Mesendoderm (in vitro differentiated cells): Measurements from ENCODE around the gene S100A9.
"Not testable (repeated sequence)": the region's sequence is repeated elsewhere in the genome, so short reads cannot be mapped to it uniquely, and the experiment has no call there.

Source experiments
- DNase-seq: peaks from one replicate; pipeline ENCODE4 v3.0.0; 2013
- H2AK5ac ChIP-seq: 2 replicates; pipeline ENCODE4 v1.6.1; 2013; ENCODE audit warnings: low read length, inconsistent platforms
- H2BK120ac ChIP-seq: 2 replicates; pipeline ENCODE4 v1.6.1; 2013; ENCODE audit warnings: low read depth, mild to moderate bottlenecking, low read length, moderate library complexity, mixed read lengths
- H2BK15ac ChIP-seq: replicated peaks from 2 replicates; pipeline ENCODE4 v1.6.1; 2013; ENCODE audit warnings: low read depth, mild to moderate bottlenecking, moderate library complexity
- H2BK5ac ChIP-seq: 2 replicates; pipeline ENCODE4 v1.6.1; 2013; ENCODE audit warnings: low read length, inconsistent platforms
- H3K18ac ChIP-seq: 2 replicates; pipeline ENCODE4 v1.6.1; 2013; ENCODE audit warnings: mild to moderate bottlenecking, low read length, mixed read lengths
- H3K23ac ChIP-seq: one replicate; pipeline ENCODE4 v1.6.1; 2013; ENCODE audit warnings: low read length
- H3K27ac ChIP-seq: 2 replicates; pipeline ENCODE4 v1.5.1; 2013; ENCODE audit warnings: low read depth, mild to moderate bottlenecking, inconsistent platforms, low read length, moderate library complexity
- H3K27me3 ChIP-seq: 2 replicates; pipeline ENCODE4 v1.6.1; 2013; ENCODE audit warnings: low read length, control low read depth, mild to moderate bottlenecking, inconsistent platforms; ENCODE audit not compliant: insufficient read depth, poor library complexity
- H3K36me3 ChIP-seq: 2 replicates; pipeline ENCODE4 v1.6.1; 2013; ENCODE audit warnings: low read length, inconsistent platforms; ENCODE audit not compliant: control insufficient read depth, insufficient read depth
- H3K4ac ChIP-seq: one replicate; pipeline ENCODE4 v1.6.1; 2013; ENCODE audit warnings: low read depth, mild to moderate bottlenecking, low read length, moderate library complexity
- H3K4me1 ChIP-seq: 2 replicates; pipeline ENCODE4 v1.6.1; 2013; ENCODE audit warnings: low read depth, low read length, inconsistent platforms; ENCODE audit not compliant: control insufficient read depth
- H3K4me2 ChIP-seq: 2 replicates; pipeline ENCODE4 v1.6.1; 2013; ENCODE audit warnings: low read length
- H3K4me3 ChIP-seq: 2 replicates; pipeline ENCODE4 v1.5.1; 2013; ENCODE audit warnings: mild to moderate bottlenecking, low read length
- H3K56ac ChIP-seq: one replicate; pipeline ENCODE4 v1.6.1; 2013; ENCODE audit warnings: low read length
- H3K79me1 ChIP-seq: 2 replicates; pipeline ENCODE4 v1.6.1; 2013; ENCODE audit warnings: low read length, inconsistent platforms
- H3K79me2 ChIP-seq: 2 replicates; pipeline ENCODE4 v1.6.1; 2013; ENCODE audit warnings: mild to moderate bottlenecking, low read length; ENCODE audit not compliant: control insufficient read depth, insufficient read depth
- H3K9ac ChIP-seq: 2 replicates; pipeline ENCODE4 v1.6.1; 2013; ENCODE audit warnings: low read length, inconsistent platforms
- H4K5ac ChIP-seq: one replicate; pipeline ENCODE4 v1.6.1; 2013; ENCODE audit warnings: low read length
- H4K8ac ChIP-seq: one replicate; pipeline ENCODE4 v1.6.1; 2013; ENCODE audit warnings: low read depth, mild to moderate bottlenecking, control low read depth, low read length, moderate library complexity
- WGBS: extraction: QIAGEN DNeasy Blood & Tissue Kit; methylation state at CpG from one replicate; pipeline ENCODE4 v1.1.7; 2013; ENCODE audit warnings: low lambda C conversion rate, missing lambda C conversion rate; ENCODE audit not compliant: insufficient coverage; ENCODE audit errors: extremely low coverage; 5-methylcytosine and 5-hydroxymethylcytosine counted together

Gene S100A9

GRCh38 chr1:153403421-153404085 lies 45.9 kb downstream of the S100A9 start:
- no peak overlapping the region for H3K9ac ChIP-seq
- H3K56ac ChIP-seq, result no peak overlapping the region
- no peaks in the 10 kb centered on the region for H3K79me2 ChIP-seq
- H2BK5ac ChIP-seq, result no peak overlapping the region
- H3K4me1 ChIP-seq, result no peaks in the 10 kb centered on the region
- no peak overlapping the region for H4K8ac ChIP-seq
- DNase-seq, result no peak
- H3K36me3 ChIP-seq, result no peaks in the 10 kb centered on the region
- no peak overlapping the region for H3K4me2 ChIP-seq
- H3K4me3 ChIP-seq, result no peak overlapping the region
- H3K18ac ChIP-seq, result no peak overlapping the region
- no peak overlapping the region for H2AK5ac ChIP-seq
- no peak overlapping the region for H3K23ac ChIP-seq
- H3K27ac ChIP-seq, result no peak overlapping the region
- H2BK120ac ChIP-seq, result no peak overlapping the region
- no peaks in the 10 kb centered on the region for H3K27me3 ChIP-seq
- H4K5ac ChIP-seq, result no peak overlapping the region
- no CpG with 5 or more reads among the region's 11 CpGs for WGBS
- no peaks in the 10 kb centered on the region for H3K79me1 ChIP-seq
- H3K4ac ChIP-seq, result no peak overlapping the region
- H2BK15ac ChIP-seq, result no peak overlapping the region

GRCh38 chr1:153404086-153404635 lies 46.5 kb downstream of the S100A9 start:
- no CpG with 5 or more reads among the region's 7 CpGs for WGBS
- no peak overlapping the region for H3K56ac ChIP-seq
- no peak overlapping the region for H3K4me2 ChIP-seq
- no peak overlapping the region for H3K4ac ChIP-seq
- no peak overlapping the region for H3K9ac ChIP-seq
- H2AK5ac ChIP-seq, result no peak overlapping the region
- H2BK15ac ChIP-seq, result no peak overlapping the region
- H2BK5ac ChIP-seq, result no peak overlapping the region
- no peak overlapping the region for H4K5ac ChIP-seq
- no peak overlapping the region for H3K18ac ChIP-seq
- no peaks in the 10 kb centered on the region for H3K4me1 ChIP-seq
- H3K79me2 ChIP-seq, result no peaks in the 10 kb centered on the region
- H2BK120ac ChIP-seq, result no peak overlapping the region
- H3K4me3 ChIP-seq, result no peak overlapping the region
- H3K27me3 ChIP-seq, result no peaks in the 10 kb centered on the region
- H3K36me3 ChIP-seq, result no peaks in the 10 kb centered on the region
- no peaks in the 10 kb centered on the region for H3K79me1 ChIP-seq
- no peak overlapping the region for H3K27ac ChIP-seq
- peak; percentile 4 for DNase-seq
- no peak overlapping the region for H4K8ac ChIP-seq
- no peak overlapping the region for H3K23ac ChIP-seq

GRCh38 chr1:153404768-153405167 lies 47.1 kb downstream of the S100A9 start:
- no peak overlapping the region for H4K5ac ChIP-seq
- no peak overlapping the region for H3K56ac ChIP-seq
- no peaks in the 10 kb centered on the region for H3K79me1 ChIP-seq
- H3K9ac ChIP-seq, result no peak overlapping the region
- H3K4me1 ChIP-seq, result no peaks in the 10 kb centered on the region
- H4K8ac ChIP-seq, result no peak overlapping the region
- no peak overlapping the region for H3K4me3 ChIP-seq
- H3K79me2 ChIP-seq, result no peaks in the 10 kb centered on the region
- no peak overlapping the region for H2BK15ac ChIP-seq
- peak; percentile 54 for DNase-seq
- no peaks in the 10 kb centered on the region for H3K27me3 ChIP-seq
- H3K4ac ChIP-seq, result no peak overlapping the region
- WGBS, result no CpG with 5 or more reads among the region's 15 CpGs
- no peak overlapping the region for H3K4me2 ChIP-seq
- H3K23ac ChIP-seq, result no peak overlapping the region
- no peaks in the 10 kb centered on the region for H3K36me3 ChIP-seq
- H2BK120ac ChIP-seq, result no peak overlapping the region
- no peak overlapping the region for H3K18ac ChIP-seq
- no peak overlapping the region for H2AK5ac ChIP-seq
- no peak overlapping the region for H2BK5ac ChIP-seq
- no peak overlapping the region for H3K27ac ChIP-seq

GRCh38 chr1:153405825-153406599 lies 48.4 kb downstream of the S100A9 start:
- H4K8ac ChIP-seq, H2AK5ac ChIP-seq, H2BK5ac ChIP-seq, H3K79me2 ChIP-seq, H4K5ac ChIP-seq, H3K36me3 ChIP-seq, H3K18ac ChIP-seq, H2BK15ac ChIP-seq, H3K4me1 ChIP-seq, H3K79me1 ChIP-seq, H2BK120ac ChIP-seq, H3K27me3 ChIP-seq, H3K4me3 ChIP-seq, H3K4me2 ChIP-seq, H3K56ac ChIP-seq, H3K23ac ChIP-seq, H3K4ac ChIP-seq, DNase-seq, H3K27ac ChIP-seq, H3K9ac ChIP-seq: not testable (repeated sequence)
- no CpG with 5 or more reads among the region's 6 CpGs for WGBS

- not testable (repeated sequence) for H3K27ac ChIP-seq, H3K9ac ChIP-seq, H3K79me1 ChIP-seq, H4K5ac ChIP-seq, H2BK15ac ChIP-seq, H3K56ac ChIP-seq, H3K18ac ChIP-seq, H4K8ac ChIP-seq, H3K23ac ChIP-seq, H3K79me2 ChIP-seq, H3K4me2 ChIP-seq, H3K4me1 ChIP-seq, H3K4me3 ChIP-seq, DNase-seq, H2BK5ac ChIP-seq, H2BK120ac ChIP-seq, H3K36me3 ChIP-seq, H2AK5ac ChIP-seq, H3K27me3 ChIP-seq, H3K4ac ChIP-seq
- no CpG with 5 or more reads among the region's 11 CpGs for WGBS
These were observed 49.6 kb downstream of the S100A9 start for GRCh38 chr1:153407274-153407673.
